Gastroesophageal sphincter (tissue), 3 donors: ENCODE measurements around the gene ABCC11.

Experiments
- POLR2A ChIP-seq, 2 donors: fragments of 450-650 bp; IDR thresholded peaks; one replicate each; pipeline ENCODE4 v1.6.1; 2017; ENCODE audit warnings: antibody characterized with exemption in 2 of 2, mild to moderate bottlenecking in 2 of 2, moderate library complexity in 1 of 2
- TF ChIP-seq, protein P1 (sequence below), 4 experiments: fragments of 200-600 bp in 2 of 4; fragments of 450-650 bp in 2 of 4; sonication (generic) in 1 of 4; IDR thresholded peaks; one replicate each; pipeline ENCODE4 v1.5.1; 2017 to 2019; ENCODE audit warnings: antibody characterized with exemption in 4 of 4, mild to moderate bottlenecking in 2 of 4, moderate library complexity in 2 of 4

DNA sequence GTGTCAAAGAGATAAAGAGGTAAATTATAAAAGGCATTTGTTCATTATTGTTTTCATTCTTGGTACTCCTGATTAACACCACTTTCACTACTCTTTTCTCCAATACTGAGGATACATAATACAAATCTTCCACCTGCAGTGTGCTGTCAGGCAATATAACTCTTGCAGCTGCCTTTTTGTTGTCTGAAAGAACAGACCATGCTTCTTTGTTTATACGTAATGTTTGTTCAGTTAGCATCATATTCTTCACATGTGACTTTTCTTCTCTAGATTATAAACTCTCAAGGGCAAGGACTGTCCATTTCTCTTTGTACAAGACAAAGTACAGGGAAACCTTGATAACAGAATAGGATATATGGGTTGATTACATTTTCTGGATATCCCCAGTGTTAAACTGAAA is 14.2 kb upstream of the ABCC11 start:
- no peak for TF ChIP-seq POLR2A (IDR thresholded peaks at IDR 0.05)
- TF ChIP-seq, protein P1, sequence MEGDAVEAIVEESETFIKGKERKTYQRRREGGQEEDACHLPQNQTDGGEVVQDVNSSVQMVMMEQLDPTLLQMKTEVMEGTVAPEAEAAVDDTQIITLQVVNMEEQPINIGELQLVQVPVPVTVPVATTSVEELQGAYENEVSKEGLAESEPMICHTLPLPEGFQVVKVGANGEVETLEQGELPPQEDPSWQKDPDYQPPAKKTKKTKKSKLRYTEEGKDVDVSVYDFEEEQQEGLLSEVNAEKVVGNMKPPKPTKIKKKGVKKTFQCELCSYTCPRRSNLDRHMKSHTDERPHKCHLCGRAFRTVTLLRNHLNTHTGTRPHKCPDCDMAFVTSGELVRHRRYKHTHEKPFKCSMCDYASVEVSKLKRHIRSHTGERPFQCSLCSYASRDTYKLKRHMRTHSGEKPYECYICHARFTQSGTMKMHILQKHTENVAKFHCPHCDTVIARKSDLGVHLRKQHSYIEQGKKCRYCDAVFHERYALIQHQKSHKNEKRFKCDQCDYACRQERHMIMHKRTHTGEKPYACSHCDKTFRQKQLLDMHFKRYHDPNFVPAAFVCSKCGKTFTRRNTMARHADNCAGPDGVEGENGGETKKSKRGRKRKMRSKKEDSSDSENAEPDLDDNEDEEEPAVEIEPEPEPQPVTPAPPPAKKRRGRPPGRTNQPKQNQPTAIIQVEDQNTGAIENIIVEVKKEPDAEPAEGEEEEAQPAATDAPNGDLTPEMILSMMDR (IDR thresholded peaks at IDR 0.05), result no peak
